Kidney glomerular epithelial cell (primary cell): Measurements from ENCODE around the gene IFNG.

Experiments
- DNase-seq: peaks from one replicate; lab custom pipeline; 2025; lab: John Stamatoyannopoulos, UW

The IFNG gene

GRCh38 chr12:68166317-68166831, 6.8 kb upstream of the IFNG start:
- no peak for DNase-seq

- no peak for DNase-seq
Observed at GRCh38 chr12:68163560-68164081, 4.1 kb upstream of the IFNG start.

GRCh38 chr12:68162374-68162773, 2.8 kb upstream of the IFNG start:
- DNase-seq, result no peak

DNA sequence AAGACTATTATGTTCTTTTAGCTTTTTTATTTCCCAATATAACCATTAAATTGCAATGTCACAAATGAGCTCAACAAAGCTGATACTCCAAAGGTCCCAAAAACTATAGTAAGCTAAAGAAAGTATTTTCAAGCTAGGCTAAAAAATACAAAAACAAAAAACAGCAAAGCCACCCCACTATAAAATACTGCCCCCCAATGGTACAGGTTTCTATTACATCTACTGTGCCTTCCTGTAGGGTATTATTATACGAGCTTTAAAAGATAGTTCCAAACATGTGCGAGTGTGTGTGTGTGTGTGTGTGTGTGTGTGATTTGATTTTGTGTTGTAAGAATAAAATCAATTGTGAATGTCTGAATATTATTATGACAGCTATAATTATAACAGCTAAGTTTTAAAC, 1.1 kb downstream of the IFNG start:
- no peak for DNase-seq

- no peak for DNase-seq
Observed at GRCh38 chr12:68157380-68157779, 2.2 kb downstream of the IFNG start.

- DNase-seq, result no peak
Observed at GRCh38 chr12:68156636-68157035, 2.9 kb downstream of the IFNG start.

DNA sequence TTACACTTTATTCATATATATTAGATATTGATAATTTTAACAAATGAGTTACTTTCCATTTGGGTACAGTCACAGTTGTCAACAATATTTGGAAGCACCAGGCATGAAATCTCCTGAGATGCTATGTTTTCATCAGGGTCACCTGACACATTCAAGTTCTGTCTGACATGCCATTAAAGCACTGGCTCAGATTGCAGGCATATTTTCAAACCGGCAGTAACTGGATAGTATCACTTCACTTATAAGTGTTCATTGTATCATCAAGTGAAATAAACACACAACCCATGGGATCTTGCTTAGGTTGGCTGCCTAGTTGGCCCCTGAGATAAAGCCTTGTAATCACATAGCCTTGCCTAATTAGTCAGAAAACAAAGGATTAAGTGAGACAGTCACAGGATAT, 4.8 kb downstream of the IFNG start:
- DNase-seq, result no peak

DNA sequence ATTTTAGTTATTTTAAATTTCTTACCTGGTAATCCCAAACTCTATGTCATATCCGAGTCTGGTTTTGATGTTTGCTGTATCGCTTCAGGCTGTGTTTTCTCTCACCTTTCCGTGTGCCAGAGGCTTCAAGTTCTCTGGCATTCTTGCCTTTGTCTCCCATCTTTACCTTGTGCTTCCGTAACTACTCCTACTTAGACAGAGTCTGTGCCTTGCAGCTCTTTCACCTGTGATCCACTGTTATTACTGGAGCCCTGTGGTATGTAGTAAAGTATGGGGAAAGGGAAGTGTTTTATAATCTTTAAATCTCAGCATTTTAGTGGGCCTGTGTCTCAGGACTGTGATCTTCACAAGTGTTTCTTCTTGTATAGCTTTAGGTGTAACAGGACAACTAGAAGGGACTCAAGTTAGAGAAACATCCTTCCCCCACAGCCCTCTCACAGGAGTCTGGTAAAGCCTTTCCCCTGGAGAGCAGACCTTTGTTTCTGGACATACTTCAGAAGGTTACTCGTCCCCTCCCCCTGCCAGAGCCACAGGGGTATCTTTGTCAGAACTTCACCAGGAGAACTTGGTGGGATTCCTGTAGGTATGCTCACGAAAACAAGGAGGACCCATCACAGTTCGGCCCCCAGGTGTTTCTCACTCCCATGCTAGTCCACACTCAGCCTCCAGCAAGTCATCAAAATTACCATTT, 11.1 kb downstream of the IFNG start:
- no peak for DNase-seq

DNA sequence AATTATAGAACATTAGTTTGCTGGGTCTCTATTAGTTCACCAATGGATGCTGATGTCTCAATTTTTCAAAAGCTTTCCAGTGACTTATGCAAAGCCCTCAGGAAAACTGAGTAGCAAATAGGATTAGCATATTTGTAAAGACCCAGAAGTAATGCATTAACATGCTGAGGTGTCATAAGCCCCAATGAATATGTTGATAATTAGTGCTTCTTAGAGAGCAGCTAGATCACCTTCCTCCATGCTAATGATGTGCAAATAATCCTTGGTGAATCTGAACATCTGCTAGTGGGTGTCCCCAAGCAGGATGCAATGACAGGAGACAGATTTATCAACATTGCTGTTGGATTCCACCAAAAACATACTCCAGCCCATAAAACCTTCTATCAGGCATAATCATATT, 19.0 kb downstream of the IFNG start:
- no peak for DNase-seq

- no peak for DNase-seq
Observed at GRCh38 chr12:68139941-68140340, 19.6 kb downstream of the IFNG start.

DNA sequence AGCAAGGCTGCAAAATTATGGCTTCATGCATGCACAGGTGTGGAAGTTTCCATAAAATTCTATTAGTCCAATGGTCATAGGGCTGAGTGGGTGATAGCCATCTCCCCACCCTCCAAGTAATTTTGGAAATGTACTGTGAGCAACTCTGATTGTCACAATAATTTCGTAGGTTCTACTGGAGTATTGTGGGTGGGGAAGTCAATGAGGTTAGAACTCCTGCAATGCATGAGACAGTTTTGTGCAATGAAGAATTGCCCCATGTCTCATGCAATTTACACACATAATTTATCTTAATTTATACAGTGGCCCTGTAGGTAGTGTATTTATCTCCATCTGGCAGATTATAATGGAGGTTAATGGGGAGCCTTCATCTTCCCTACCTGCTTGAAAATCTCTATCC, 20.5 kb downstream of the IFNG start:
- no peak for DNase-seq

DNA sequence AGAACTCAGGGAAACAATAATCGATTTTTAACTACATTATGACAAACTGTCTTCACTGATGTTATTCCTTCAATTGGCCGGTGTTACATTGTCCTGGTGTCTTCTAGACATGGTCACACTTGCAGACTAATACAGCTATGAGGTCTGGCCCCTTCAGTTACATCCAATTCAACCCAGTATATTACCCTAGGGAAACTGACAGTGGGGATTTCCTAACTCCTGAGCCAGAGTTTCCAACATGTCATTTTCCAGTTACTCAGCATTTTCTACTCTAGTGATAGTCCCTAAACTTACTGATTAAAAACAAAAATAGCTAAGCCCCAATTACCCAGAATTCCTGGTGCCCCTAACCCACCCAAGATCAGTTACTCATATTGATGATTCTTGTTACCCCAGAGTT, 21.1 kb downstream of the IFNG start:
- no peak for DNase-seq

DNA sequence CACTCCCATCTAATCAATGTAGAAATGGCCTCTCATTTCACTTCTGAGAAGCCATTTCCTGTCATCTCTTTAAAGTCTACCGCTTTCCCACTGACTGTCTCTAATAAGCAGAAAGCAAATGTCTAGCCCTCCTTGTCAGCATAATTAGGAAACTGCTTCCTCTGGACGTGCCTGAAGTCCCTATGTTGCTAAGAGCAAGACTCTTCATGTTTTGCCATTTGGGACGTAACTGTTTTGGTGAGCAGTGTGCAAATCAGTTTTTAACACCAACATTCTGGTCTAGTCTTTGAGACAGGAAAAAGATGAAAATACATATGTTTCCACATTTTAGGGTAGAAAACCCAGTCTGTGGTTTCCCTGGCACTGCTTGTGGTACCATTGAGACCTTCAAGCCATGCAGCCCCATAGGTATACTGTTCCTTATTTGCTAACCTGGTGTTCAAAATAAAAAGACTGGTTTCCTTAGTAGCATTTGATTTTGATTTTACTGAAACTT, 22.2 kb downstream of the IFNG start:
- DNase-seq, result no peak

GRCh38 chr12:68135520-68135919, 24.0 kb downstream of the IFNG start:
- DNase-seq, result no peak

- DNase-seq, result no peak
Observed at GRCh38 chr12:68131867-68132414, 27.6 kb downstream of the IFNG start.

DNA sequence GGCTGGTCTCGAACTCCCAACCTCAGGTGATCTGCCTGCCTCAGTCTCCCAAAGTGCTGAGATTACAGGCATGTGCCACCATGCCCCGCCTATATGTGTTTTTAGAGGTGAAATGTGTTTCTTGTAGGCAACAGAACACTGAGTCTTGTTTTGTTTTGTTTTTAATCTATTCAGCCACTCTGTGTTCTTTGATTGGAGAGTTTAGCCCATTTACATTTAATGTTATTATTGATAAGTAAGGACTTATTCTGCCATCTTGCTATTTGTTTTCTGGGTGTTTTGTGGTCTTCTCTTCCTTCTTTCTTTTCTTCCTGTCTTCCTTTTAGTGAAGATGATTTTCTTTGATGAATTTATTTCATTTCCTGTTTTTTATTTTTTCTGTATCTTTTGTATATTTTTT, 29.6 kb downstream of the IFNG start:
- DNase-seq, result no peak

- DNase-seq, result no peak
Observed at GRCh38 chr12:68122236-68122920, 37.2 kb downstream of the IFNG start.

- DNase-seq, result no peak
Observed at GRCh38 chr12:68121143-68121542, 38.4 kb downstream of the IFNG start.

GRCh38 chr12:68119724-68120211, 39.8 kb downstream of the IFNG start:
- no peak for DNase-seq

DNA sequence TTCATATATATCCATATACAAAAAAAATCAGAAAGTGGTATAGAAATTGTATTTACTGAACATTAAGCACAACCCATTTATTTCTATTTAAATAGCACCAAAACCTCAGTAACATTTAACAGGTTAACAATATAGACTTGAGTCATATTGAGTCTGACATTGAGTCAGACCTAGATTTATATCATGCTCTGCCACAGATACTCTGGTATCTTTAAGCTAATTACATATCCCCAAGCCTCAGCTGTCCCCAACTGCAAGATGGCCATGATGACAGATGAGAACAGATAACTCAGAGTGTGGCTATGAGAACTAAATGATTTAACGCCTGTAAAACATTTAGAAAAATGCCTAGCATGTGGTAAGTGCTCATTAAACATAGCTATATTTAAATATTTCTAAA, 40.3 kb downstream of the IFNG start:
- no peak for DNase-seq

DNA sequence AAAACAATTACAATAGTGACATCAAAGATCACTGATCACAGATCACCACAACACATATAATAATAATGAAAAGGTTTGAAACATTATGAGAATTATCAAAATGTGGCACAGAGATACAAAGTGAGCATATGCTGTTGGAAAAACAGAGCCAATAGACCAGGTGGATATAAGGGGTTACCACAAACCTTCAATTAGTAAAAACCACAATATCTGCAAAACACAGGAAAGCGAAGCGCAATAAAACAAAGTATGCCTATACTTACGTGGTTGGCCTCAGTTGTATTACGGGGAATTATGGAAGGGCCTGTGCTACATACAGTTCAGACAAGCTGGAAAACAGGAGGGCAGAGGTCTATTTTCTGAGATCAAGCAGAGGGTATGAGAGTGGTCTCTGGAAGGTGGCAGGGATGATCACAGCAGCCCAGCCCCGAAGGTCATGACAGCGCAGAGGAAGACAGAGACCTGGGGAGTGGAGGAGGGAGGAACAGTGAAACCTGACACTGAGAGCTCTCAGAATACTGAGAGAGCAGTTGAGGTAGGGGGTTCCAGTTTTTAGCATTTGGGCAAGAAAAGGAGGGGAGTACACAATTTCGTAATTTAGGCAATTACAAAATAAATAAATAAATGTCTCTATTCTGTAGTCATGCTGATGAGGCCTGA, 41.3 kb downstream of the IFNG start:
- no peak for DNase-seq

GRCh38 chr12:68117661-68118060, 41.9 kb downstream of the IFNG start:
- DNase-seq, result no peak
